Endothelial cell of umbilical vein (primary cell): ENCODE results near the gene KIF6. TPM values are rescaled to one million over a fixed set of nuclear protein-coding genes. Genes with fewer than 3 reads are reported as not detected.

Experiments used
- BruUV-seq: library from RNA; stranded (reverse); fragments of 400-500 nt; replicated peaks from 2 replicates; lab custom pipeline; 2021; lab: Mats Ljungman, UMichigan
- CTCF ChIA-PET: fragments of 300-600, 350-600 bp; sonication (Branson Sonifier 250); formaldehyde crosslinking; loops from one replicate; lab custom pipeline; 2021; ENCODE audit warnings: antibody characterized with exemption, inconsistent platforms; lab: Charles Lee
- POLR2A ChIA-PET: fragments of 300-600, 350-600 bp; sonication (Branson Sonifier 250); formaldehyde crosslinking; loops from one replicate; lab custom pipeline; 2021; ENCODE audit warnings: antibody characterized with exemption, inconsistent platforms; lab: Charles Lee
- DNase-seq: peaks from one replicate; pipeline ENCODE4 v3.0.0-alpha.2; 2011; ENCODE audit warnings: low read depth, low spot score
- FAIRE-seq: peaks from 2 replicates; lab custom pipeline; 2011; peaks lifted over from hg19 to GRCh38; lab: Jason Lieb, UNC
- H2AFZ ChIP-seq: 2 replicates; pipeline ENCODE4 v1.6.0; 2012; ENCODE audit warnings: low read depth, low read length, control low read depth, inconsistent platforms
- H3K27ac ChIP-seq: 2 replicates; pipeline ENCODE4 v1.5.1; 2011; ENCODE audit warnings: low read depth, mild to moderate bottlenecking, control low read depth, low read length, moderate library complexity; ENCODE audit not compliant: insufficient read depth
- H3K27me3 ChIP-seq, 2 experiments: 2 replicates each; pipeline versions ENCODE4 v1.6.0 to v1.6.1; 2011; ENCODE audit warnings: low read length in 2 of 2, mixed read lengths in 1 of 2; ENCODE audit not compliant: control insufficient read depth in 2 of 2, insufficient read depth in 2 of 2
- H3K36me3 ChIP-seq, 2 experiments: 2 replicates in 1 of 2; 3 replicates in 1 of 2; pipeline ENCODE4 v1.5.1; 2011; ENCODE audit warnings: low read length in 2 of 2, mild to moderate bottlenecking in 1 of 2, moderate library complexity in 1 of 2; ENCODE audit not compliant: control insufficient read depth in 2 of 2, insufficient read depth in 2 of 2; ENCODE audit errors: extremely low read depth in 1 of 2
- H3K4me1 ChIP-seq: 3 replicates; pipeline ENCODE4 v1.5.1; 2011; ENCODE audit warnings: mild to moderate bottlenecking, low read length; ENCODE audit not compliant: control insufficient read depth, insufficient read depth; ENCODE audit errors: extremely low read depth
- H3K4me2 ChIP-seq: 2 replicates; pipeline ENCODE4 v1.6.1; 2011; ENCODE audit warnings: low read length, control low read depth, mixed read lengths; ENCODE audit not compliant: insufficient read depth
- H3K4me3 ChIP-seq, 3 experiments: fragments of 200-600 bp in 1 of 3; sonication (generic), shearing (Covaris generic) in 1 of 3; replicated peaks in 1 of 3; 2 replicates each; pipeline ENCODE4 v1.5.1; 2011 to 2016; ENCODE audit warnings: control low read depth in 3 of 3, low read length in 3 of 3, mild to moderate bottlenecking in 2 of 3, inconsistent platforms in 1 of 3, low read depth in 1 of 3, moderate library complexity in 1 of 3; ENCODE audit not compliant: insufficient read depth in 1 of 3
- H3K79me2 ChIP-seq: 2 replicates; pipeline ENCODE4 v1.6.0; 2012; ENCODE audit warnings: low read length, inconsistent platforms; ENCODE audit not compliant: control insufficient read depth, insufficient read depth
- H3K9ac ChIP-seq: replicated peaks from 2 replicates; pipeline ENCODE3; 2011; ENCODE audit warnings: low read length, control low read depth; ENCODE audit not compliant: insufficient read depth; ENCODE audit errors: extremely low read depth
- H3K9me1 ChIP-seq: replicated peaks from 3 replicates; pipeline ENCODE4 v1.6.0; 2011; ENCODE audit warnings: mild to moderate bottlenecking, low read length; ENCODE audit not compliant: control insufficient read depth, insufficient read depth; ENCODE audit errors: extremely low read depth
- H3K9me3 ChIP-seq: replicated peaks from 2 replicates; pipeline ENCODE4 v1.5.1; 2012; ENCODE audit warnings: low read length, inconsistent platforms; ENCODE audit not compliant: control insufficient read depth, insufficient read depth
- H4K20me1 ChIP-seq: replicated peaks from 2 replicates; pipeline ENCODE3; 2011; ENCODE audit warnings: mild to moderate bottlenecking, low read length; ENCODE audit not compliant: control insufficient read depth, insufficient read depth; ENCODE audit errors: extremely low read depth
- CTCF ChIP-seq, 2 donors: IDR thresholded peaks; 1 replicate in 1 of 2; 2 replicates in 1 of 2; pipeline ENCODE4 v1.5.1; 2011; ENCODE audit warnings: low read length in 2 of 2, mild to moderate bottlenecking in 2 of 2, moderate library complexity in 2 of 2, control low read depth in 1 of 2, inconsistent platforms in 1 of 2, low read depth in 1 of 2; ENCODE audit not compliant: insufficient read depth in 1 of 2; ENCODE audit errors: extremely low read depth in 1 of 2
- EZH2 ChIP-seq: IDR thresholded peaks from 2 replicates; pipeline ENCODE4 v1.6.1; 2012; ENCODE audit warnings: borderline replicate concordance, low read depth, mild to moderate bottlenecking, moderate library complexity, low read length, inconsistent platforms; ENCODE audit not compliant: severe bottlenecking
- FOS ChIP-seq: IDR thresholded peaks from 2 replicates; pipeline ENCODE4 v1.6.1; 2011; ENCODE audit warnings: mild to moderate bottlenecking, low read length, moderate library complexity, borderline replicate concordance; ENCODE audit not compliant: insufficient read depth
- GATA2 ChIP-seq: IDR thresholded peaks from 2 replicates; pipeline ENCODE4 v1.7.0; 2011; ENCODE audit warnings: low read depth, mild to moderate bottlenecking, moderate library complexity, mixed read lengths, low read length; ENCODE audit not compliant: insufficient read length, insufficient read depth
- JUN ChIP-seq: IDR thresholded peaks from 2 replicates; pipeline ENCODE4 v1.6.1; 2011; ENCODE audit warnings: borderline replicate concordance, low read depth; ENCODE audit not compliant: insufficient read length, insufficient read depth
- MYC ChIP-seq: IDR thresholded peaks from one replicate; pipeline ENCODE4 v1.6.1; 2011; ENCODE audit warnings: mild to moderate bottlenecking, low read depth, low read length
- POLR2A ChIP-seq: IDR thresholded peaks from 2 replicates; pipeline ENCODE4 v1.6.1; 2012; ENCODE audit warnings: low read depth, mild to moderate bottlenecking, control low read depth, low read length
- POLR2AphosphoS5 ChIP-seq: IDR thresholded peaks from 2 replicates; pipeline ENCODE4 v1.6.1; 2012; ENCODE audit warnings: low read depth, mild to moderate bottlenecking, control low read depth, low read length, moderate library complexity; ENCODE audit not compliant: insufficient read depth
- dilution Hi-C: fragments of 300-500 bp; cut with MboI; formaldehyde crosslinking; loops from one replicate; pipeline ENCODE4 v1.15.0; 2019; ENCODE audit warnings: low sequenced_read_pairs; ENCODE audit not compliant: extremely low pct_ligation_motif_present
- intact Hi-C: fragments of 100-400 bp; cut with micrococcal nuclease; formaldehyde crosslinking; loops from one replicate; pipeline ENCODE4 v1.10.0; 2022
- polyA plus RNA-seq, 4 experiments: library from polyadenylated mRNA; depleted of rRNA in 3 of 4; stranded (reverse) in 3 of 4; unstranded in 1 of 4; fragments of >200 nt; gene quantifications; 2 replicates each; pipeline versions ENCODE4 v1.2.1 to v1.2.3, GENCODE V29; 2011 to 2012; ENCODE audit warnings: missing spikeins in 1 of 4
- total RNA-seq: library from RNA; stranded (reverse); gene quantifications from 2 replicates; pipeline ENCODE4 v1.2.3, GENCODE V29; 2021
- TF ChIP-seq, protein P1 (sequence below): IDR thresholded peaks from 2 replicates; pipeline ENCODE4 v1.6.1; 2011; ENCODE audit not compliant: insufficient read depth, insufficient read length

Gene KIF6
- total and polyA plus RNA-seq, 2 donors (not counting 3 experiments of a cell fraction or from before 2014, with no cell fraction given): not detected

DNA sequence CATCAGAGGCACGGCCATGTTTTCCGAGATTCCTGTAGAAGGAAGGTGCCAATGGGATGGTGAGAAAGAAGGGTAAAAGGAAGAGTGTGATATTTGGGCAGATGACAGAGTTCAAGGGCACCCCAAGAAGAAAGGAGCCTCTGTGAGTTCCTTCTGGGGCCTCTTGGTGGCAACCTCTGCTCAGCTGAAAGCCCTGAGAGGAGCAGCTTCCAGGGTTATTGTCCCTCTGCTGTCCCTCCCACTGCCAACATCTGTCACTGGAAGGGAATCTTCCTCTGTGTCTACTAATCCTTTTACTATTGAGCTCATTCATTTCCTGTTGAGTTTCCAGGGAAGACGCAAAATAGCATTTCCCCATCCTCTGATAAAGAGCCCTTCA, 362.7 kb downstream of the KIF6 start:
- TF ChIP-seq EZH2 (no peak), POLR2A (no peak), GATA2 (no peak), FOS (no peak), POLR2AphosphoS5 (no peak), MYC (no peak)
- TF ChIP-seq, protein P1, sequence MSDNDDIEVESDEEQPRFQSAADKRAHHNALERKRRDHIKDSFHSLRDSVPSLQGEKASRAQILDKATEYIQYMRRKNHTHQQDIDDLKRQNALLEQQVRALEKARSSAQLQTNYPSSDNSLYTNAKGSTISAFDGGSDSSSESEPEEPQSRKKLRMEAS: no peak
- Histone ChIP-seq H2AFZ (no peak overlapping the region), H4K20me1 (no peaks in the 10 kb centered on the region), H3K27me3 (no peaks in the 10 kb centered on the region), H3K79me2 (no peaks in the 10 kb centered on the region), H3K9ac (no peak overlapping the region), H3K4me2 (no peak overlapping the region), H3K9me3 (no peaks in the 10 kb centered on the region), H3K9me1 (no peaks in the 10 kb centered on the region), H3K4me1 (no peaks in the 10 kb centered on the region), H3K36me3 (no peaks in the 10 kb centered on the region), H3K27ac (no peak overlapping the region), H3K4me3 (no peak overlapping the region)
- ChIA-PET CTCF (interaction anchor here (0.8 to 4.4 kb wide), 11 partner anchors 8 to 1175 kb away, joined by 3 to 22 read pairs (median 6); no protein-coding TSS in a partner anchor), POLR2A (no interaction called here)
- no peak for DNase-seq
- intact Hi-C loops (loop anchor here (1.0 kb wide), 2 partner anchors 530 to 946 kb away; no protein-coding TSS in a partner anchor), dilution Hi-C loops (no loop called here)
- no TSS peak for BruUV-seq
- no peak for FAIRE-seq

GRCh38 chr6:39361657-39362486, 363.3 kb downstream of the KIF6 start:
- FAIRE-seq (peak; percentile 71), DNase-seq (peak; percentile 53)
- TF ChIP-seq JUN (no peak), CTCF (IDR thresholded peaks at IDR 0.05; ENCODE audit: extremely low read depth in 1 of 2, insufficient read depth in 1 of 2, low read depth in 1 of 2, low read length in 2 of 2) (peak; percentile 65 to 85)
- no TSS peak for BruUV-seq
- intact Hi-C loops (loop anchor here (1.0 kb wide), 2 partner anchors 530 to 946 kb away; no protein-coding TSS in a partner anchor), dilution Hi-C loops (no loop called here)
- POLR2A ChIA-PET: no interaction called here
- H4K20me1 ChIP-seq: no peaks in the 10 kb centered on the region
- H3K4me3 ChIP-seq: no peak overlapping the region
- H3K9me1 ChIP-seq: no peaks in the 10 kb centered on the region
- no peaks in the 10 kb centered on the region for H3K4me1 ChIP-seq
- no peaks in the 10 kb centered on the region for H3K27me3 ChIP-seq
- H3K36me3 ChIP-seq: no peaks in the 10 kb centered on the region
- no peak overlapping the region for H3K9ac ChIP-seq
- no peaks in the 10 kb centered on the region for H3K9me3 ChIP-seq
- H3K79me2 ChIP-seq: no peaks in the 10 kb centered on the region
- H3K27ac ChIP-seq: no peak overlapping the region
- CTCF ChIA-PET: interaction anchor here (0.7 to 4.4 kb wide), 13 partner anchors 9 to 1820 kb away, joined by 3 to 22 read pairs (median 5); no protein-coding TSS in a partner anchor
- H3K4me2 ChIP-seq: no peak overlapping the region
- H2AFZ ChIP-seq: no peak overlapping the region
